GM23338 (cell line): Measurements from ENCODE around the gene BNC1. TPM values are rescaled to one million over a fixed set of nuclear protein-coding genes. Genes with fewer than 3 reads are reported as not detected.

Experiments used
- ATAC-seq: fragments of 200-7000 bp; cut with Tn5 transposase; 3 replicates; pipeline ENCODE4 v1.9.1; 2020
- DNase-seq: peaks from one replicate; pipeline ENCODE4 v3.0.0-alpha.2; 2015; ENCODE audit warnings: low spot score
- H2AFZ ChIP-seq: fragments of 200-600 bp; sonication (generic); 2 replicates; pipeline ENCODE4 v1.8.0; 2016; ENCODE audit warnings: antibody characterized with exemption, mild to moderate bottlenecking, moderate library complexity
- H3F3A ChIP-seq: fragments of 200-600 bp; sonication (generic); replicated peaks from 2 replicates; pipeline ENCODE4 v1.8.0; 2017; ENCODE audit warnings: antibody characterized with exemption, mixed run types, low read depth
- H3K27ac ChIP-seq: fragments of 200-600 bp; sonication (generic); 2 replicates; pipeline ENCODE4 v1.6.1; 2016; ENCODE audit warnings: low read depth
- H3K27me3 ChIP-seq: fragments of 200-600 bp; sonication (generic); 2 replicates; pipeline ENCODE4 v1.8.0; 2016; ENCODE audit warnings: mild to moderate bottlenecking, mixed run types, moderate library complexity; ENCODE audit not compliant: insufficient read depth
- H3K36me3 ChIP-seq: fragments of 200-600 bp; sonication (generic); 2 replicates; pipeline ENCODE4 v1.8.0; 2016; ENCODE audit warnings: mild to moderate bottlenecking; ENCODE audit not compliant: insufficient read depth
- H3K4me1 ChIP-seq: fragments of 200-600 bp; sonication (generic); 2 replicates; pipeline ENCODE4 v1.8.0; 2016; ENCODE audit warnings: mild to moderate bottlenecking, moderate library complexity; ENCODE audit not compliant: insufficient read depth
- H3K4me2 ChIP-seq: fragments of 200-600 bp; sonication (generic); 2 replicates; pipeline ENCODE4 v1.7.1; 2017; ENCODE audit warnings: mixed run types
- H3K4me3 ChIP-seq: fragments of 200-600 bp; sonication (generic); 2 replicates; pipeline ENCODE4 v1.6.1; 2016; ENCODE audit warnings: mixed run types
- H3K79me2 ChIP-seq: fragments of 200-600 bp; sonication (generic); replicated peaks from 2 replicates; pipeline ENCODE4 v1.8.0; 2017; ENCODE audit warnings: mild to moderate bottlenecking; ENCODE audit not compliant: insufficient read depth
- H3K9me2 ChIP-seq: fragments of 200-600 bp; sonication (generic); 2 replicates; pipeline ENCODE4 v1.8.0; 2017; ENCODE audit not compliant: insufficient read depth
- H4K20me1 ChIP-seq: fragments of 200-600 bp; sonication (generic); replicated peaks from 2 replicates; pipeline ENCODE4 v1.8.0; 2017; ENCODE audit warnings: mild to moderate bottlenecking; ENCODE audit not compliant: insufficient read depth
- H3K27ac Mint-ChIP-seq: 2 replicates; pipeline ENCODE4 v1.8.0; 2020; ENCODE audit warnings: inconsistent platforms, mild to moderate bottlenecking, moderate library complexity, mixed read lengths
- H3K27me3 Mint-ChIP-seq: 3 replicates; pipeline ENCODE4 v1.8.0; 2022; ENCODE audit warnings: low read depth, mild to moderate bottlenecking, moderate library complexity, mixed read lengths, inconsistent platforms; ENCODE audit not compliant: insufficient read depth, poor library complexity
- H3K36me3 Mint-ChIP-seq: 3 replicates; pipeline ENCODE4 v1.8.0; 2021; ENCODE audit warnings: low read depth, mild to moderate bottlenecking, inconsistent platforms, moderate library complexity, mixed read lengths
- H3K4me1 Mint-ChIP-seq: 3 replicates; pipeline ENCODE4 v1.8.0; 2020; ENCODE audit warnings: mild to moderate bottlenecking, inconsistent platforms, mixed read lengths
- H3K4me3 Mint-ChIP-seq: 3 replicates; pipeline ENCODE4 v1.8.0; 2021; ENCODE audit warnings: moderate library complexity, mild to moderate bottlenecking, inconsistent platforms, mixed read lengths
- H3K9me3 Mint-ChIP-seq: 3 replicates; pipeline ENCODE4 v1.8.0; 2020; ENCODE audit warnings: moderate library complexity, mild to moderate bottlenecking, inconsistent platforms, mixed read lengths
- CREB1 ChIP-seq: fragments of 250-450 bp; sonication (Bioruptor Pico); IDR thresholded peaks from 2 replicates; pipeline ENCODE4 v1.5.0; 2020; ENCODE audit warnings: low read depth, mild to moderate bottlenecking, moderate library complexity
- EZH2 ChIP-seq: fragments of 200-600 bp; sonication (generic); IDR thresholded peaks from one replicate; pipeline ENCODE4 v1.8.0; 2017; ENCODE audit warnings: antibody characterized with exemption, mild to moderate bottlenecking, low read depth; ENCODE audit not compliant: unreplicated experiment
- EZH2phosphoT487 ChIP-seq: fragments of 200-600 bp; sonication (generic); IDR thresholded peaks from one replicate; pipeline ENCODE4 v1.8.1; 2018; ENCODE audit warnings: antibody characterized with exemption; ENCODE audit not compliant: unreplicated experiment
- JUNB ChIP-seq: IDR thresholded peaks from one replicate; pipeline ENCODE4 v1.6.1; 2016; ENCODE audit warnings: antibody characterized with exemption; ENCODE audit not compliant: unreplicated experiment
- NANOG ChIP-seq: IDR thresholded peaks from 2 replicates; pipeline ENCODE4 v1.6.1; 2016; ENCODE audit warnings: antibody characterized with exemption, borderline replicate concordance
- POLR2AphosphoS5 ChIP-seq: IDR thresholded peaks from 2 replicates; pipeline ENCODE4 v1.6.1; 2016; ENCODE audit warnings: antibody characterized with exemption, low read depth
- STAT1 ChIP-seq: IDR thresholded peaks from one replicate; pipeline ENCODE4 v1.6.1; 2016; ENCODE audit warnings: antibody characterized with exemption; ENCODE audit not compliant: unreplicated experiment
- ZNF114 ChIP-seq: fragments of 250-450 bp; sonication (Bioruptor Pico); IDR thresholded peaks from 2 replicates; pipeline ENCODE4 v1.5.0; 2020; ENCODE audit warnings: mild to moderate bottlenecking, moderate library complexity
- ZNF331 ChIP-seq: fragments of 250-450 bp; sonication (Bioruptor Pico); IDR thresholded peaks from 2 replicates; pipeline ENCODE4 v1.5.0; 2020; ENCODE audit warnings: low read depth, mild to moderate bottlenecking, moderate library complexity
- ZNF462 ChIP-seq: fragments of 250-450 bp; sonication (Bioruptor Pico); IDR thresholded peaks from 2 replicates; pipeline ENCODE4 v1.5.0; 2020; ENCODE audit warnings: mild to moderate bottlenecking, moderate library complexity
- polyA plus RNA-seq: library from polyadenylated mRNA; unstranded; fragments of >200 nt; fragmentation: Nextera tagmentation; extraction: Ambion mirVana; gene quantifications from 2 replicates; pipeline ENCODE4 v1.2.1, GENCODE V29; 2016
- total RNA-seq: library from RNA; depleted of rRNA; stranded (reverse); fragments of >200 nt; shearing (Covaris generic); gene quantifications from 2 replicates; pipeline ENCODE4 v1.2.3, GENCODE V29; 2014

The BNC1 gene
- total and polyA plus RNA-seq, 2 experiments from 2014 or later, result 0.26 to 1.1 TPM

- TF ChIP-seq ZNF462 (CRISPR knock-in tag), result no peak
These were observed 69.2 kb downstream of the BNC1 start (continued) for GRCh38 chr15:83215306-83215705.

DNA sequence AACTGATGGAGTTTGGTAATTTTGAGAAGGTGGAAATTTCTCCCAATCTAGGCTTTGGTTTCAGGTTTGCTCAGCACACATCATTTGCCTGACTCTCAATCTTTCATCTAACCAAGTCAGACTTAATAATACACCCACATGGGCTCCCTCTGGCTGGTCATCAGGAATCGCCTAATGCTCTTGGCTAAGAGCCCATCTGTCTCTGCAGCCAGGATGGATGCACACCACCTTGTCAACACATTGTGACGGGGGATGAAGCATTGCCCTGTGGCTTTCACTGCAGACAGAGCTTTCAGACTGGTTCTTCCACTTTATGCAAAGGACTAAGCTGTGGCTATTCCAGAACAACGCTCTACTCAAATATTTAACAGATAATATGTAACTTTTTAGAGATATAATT lies 73.8 kb downstream of the BNC1 start:
- H4K20me1 ChIP-seq, result no peaks in the 10 kb centered on the region
- peaks cover 12% of the 10 kb centered on the region for H3K79me2 ChIP-seq
- Mint-ChIP-seq H3K27me3 (peaks cover 2% of the 10 kb centered on the region), H3K9me3 (peaks cover 13% of the 10 kb centered on the region), H3K36me3 (peaks cover 12% of the 10 kb centered on the region), H3K4me1 (peaks cover 8% of the 10 kb centered on the region), H3K27ac (no peak overlapping the region), H3K4me3 (no peak overlapping the region)
- ATAC-seq (no peak), DNase-seq (no peak)
- no peak overlapping the region for H3K4me3 ChIP-seq
- no peak overlapping the region for H3K27ac ChIP-seq
- H3K27me3 ChIP-seq, result no peaks in the 10 kb centered on the region
- H3F3A ChIP-seq, result peaks cover 4% of the 10 kb centered on the region; the same call in 1 of the 2 replicates
- H3K9me2 ChIP-seq, result no peaks in the 10 kb centered on the region
- peaks cover 17% of the 10 kb centered on the region for H3K4me1 ChIP-seq
- no peak overlapping the region for H2AFZ ChIP-seq
- no peak overlapping the region for H3K4me2 ChIP-seq
- no peaks in the 10 kb centered on the region for H3K36me3 ChIP-seq
- no peak for TF ChIP-seq ZNF331
- no peak for TF ChIP-seq POLR2AphosphoS5
- TF ChIP-seq ZNF462 (CRISPR knock-in tag), result no peak
- TF ChIP-seq ZNF114, result no peak
- TF ChIP-seq CREB1 (CRISPR knock-in tag), result no peak
- TF ChIP-seq EZH2phosphoT487, result no peak
- TF ChIP-seq STAT1, result no peak
- TF ChIP-seq NANOG, result no peak
- no peak for TF ChIP-seq JUNB
- no peak for TF ChIP-seq EZH2
